Measurements from ENCODE around the gene CTNNA3. TPM values are rescaled to one million over a fixed set of nuclear protein-coding genes. Genes with fewer than 3 reads are reported as not detected.

CTNNA3 gene
- total RNA-seq, 6 donors from 2014 or later, result 0.20 to 2.0 TPM; not detected in 4

DNA sequence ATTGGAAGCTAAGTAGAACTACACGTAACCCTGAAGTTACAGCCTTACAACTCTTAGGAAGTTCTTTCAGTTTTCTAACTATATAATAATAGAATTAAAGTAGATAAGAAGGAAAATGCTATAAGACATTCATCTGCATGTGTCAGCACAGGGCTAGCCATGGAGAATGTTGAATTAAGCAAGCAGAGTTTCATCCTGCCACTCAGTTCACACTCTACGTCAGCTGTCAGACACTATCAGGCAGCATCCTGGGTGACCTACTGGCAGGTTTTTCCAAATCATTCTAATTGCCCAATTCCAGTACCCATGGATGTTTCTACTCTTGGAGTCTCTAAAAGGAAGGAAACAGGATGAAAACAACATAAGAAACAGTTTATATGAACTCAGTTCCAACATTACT is 815.2 kb downstream of the CTNNA3 start:
- H3K4me3 ChIP-seq, result no peak overlapping the region
- 82 to 85% methylated on average over 2 of the region's 2 CpGs for WGBS, 2 donors
- H3K9me3 ChIP-seq, result no peaks in the 10 kb centered on the region
- H3K4me1 ChIP-seq, result no peaks in the 10 kb centered on the region
- no peaks in the 10 kb centered on the region for H3K27me3 ChIP-seq
- no peak for ATAC-seq (ENCODE audit: low FRiP score in 2 of 2)
- no peak for DNase-seq
- no peaks in the 10 kb centered on the region for H3K36me3 ChIP-seq
- TF ChIP-seq EP300 (IDR thresholded peaks at IDR 0.05) (no peak), POLR2AphosphoS5 (IDR thresholded peaks at IDR 0.05) (no peak), CTCF (IDR thresholded peaks at IDR 0.05) (no peak), POLR2A (IDR thresholded peaks at IDR 0.05) (no peak)
- H3K27ac ChIP-seq, result no peak overlapping the region

GRCh38 chr10:66880292-66880691 is 815.7 kb downstream of the CTNNA3 start:
- Histone ChIP-seq H3K27ac (no peak overlapping the region), H3K36me3 (no peaks in the 10 kb centered on the region), H3K27me3 (no peaks in the 10 kb centered on the region), H3K4me1 (no peaks in the 10 kb centered on the region), H3K4me3 (no peak overlapping the region), H3K9me3 (no peaks in the 10 kb centered on the region)
- TF ChIP-seq POLR2A (IDR thresholded peaks at IDR 0.05) (no peak), EP300 (IDR thresholded peaks at IDR 0.05) (no peak), CTCF (IDR thresholded peaks at IDR 0.05) (no peak), POLR2AphosphoS5 (IDR thresholded peaks at IDR 0.05) (no peak)
- no peak for ATAC-seq (ENCODE audit: low FRiP score in 2 of 2)
- WGBS, 2 donors, result 63 to 69% methylated on average over 1 of the region's 1 CpG
- DNase-seq, result no peak

- no peaks in the 10 kb centered on the region for H3K4me1 ChIP-seq
- H3K4me3 ChIP-seq, result no peak overlapping the region
- no peaks in the 10 kb centered on the region for H3K27me3 ChIP-seq
- DNase-seq (no peak), ATAC-seq (ENCODE audit: low FRiP score in 2 of 2) (no peak)
- no peak overlapping the region for H3K27ac ChIP-seq
- H3K36me3 ChIP-seq, result no peaks in the 10 kb centered on the region
- H3K9me3 ChIP-seq, result no peaks in the 10 kb centered on the region
- TF ChIP-seq POLR2AphosphoS5 (IDR thresholded peaks at IDR 0.05), result no peak
- no peak for TF ChIP-seq POLR2A (IDR thresholded peaks at IDR 0.05)
- TF ChIP-seq EP300 (IDR thresholded peaks at IDR 0.05), result no peak
- TF ChIP-seq CTCF (IDR thresholded peaks at IDR 0.05), result no peak
- WGBS, 2 donors, result 65 to 68% methylated on average over 2 of the region's 2 CpGs
These were observed 818.6 kb downstream of the CTNNA3 start for GRCh38 chr10:66877361-66877760.

GRCh38 chr10:66869635-66870034 is 826.4 kb downstream of the CTNNA3 start:
- Histone ChIP-seq H3K4me3 (no peak overlapping the region), H3K9me3 (no peaks in the 10 kb centered on the region), H3K27me3 (no peaks in the 10 kb centered on the region), H3K4me1 (no peaks in the 10 kb centered on the region), H3K36me3 (no peaks in the 10 kb centered on the region), H3K27ac (no peak overlapping the region)
- DNase-seq, result no peak
- ATAC-seq (ENCODE audit: low FRiP score in 2 of 2), result no peak
- TF ChIP-seq EP300 (IDR thresholded peaks at IDR 0.05) (no peak), POLR2A (IDR thresholded peaks at IDR 0.05) (no peak), POLR2AphosphoS5 (IDR thresholded peaks at IDR 0.05) (no peak), CTCF (IDR thresholded peaks at IDR 0.05) (no peak)

GRCh38 chr10:66862687-66863258 is 833.2 kb downstream of the CTNNA3 start:
- DNase-seq (no peak), ATAC-seq (ENCODE audit: low FRiP score in 2 of 2) (no peak)
- no peaks in the 10 kb centered on the region for H3K9me3 ChIP-seq
- no peak for TF ChIP-seq POLR2AphosphoS5 (IDR thresholded peaks at IDR 0.05)
- TF ChIP-seq CTCF (IDR thresholded peaks at IDR 0.05), result no peak
- no peak for TF ChIP-seq EP300 (IDR thresholded peaks at IDR 0.05)
- TF ChIP-seq POLR2A (IDR thresholded peaks at IDR 0.05), result no peak
- no peak overlapping the region for H3K4me3 ChIP-seq
- no peaks in the 10 kb centered on the region for H3K36me3 ChIP-seq
- WGBS, 2 donors, result 74 to 86% methylated on average over 4 of the region's 4 CpGs
- H3K4me1 ChIP-seq, result no peaks in the 10 kb centered on the region
- no peak overlapping the region for H3K27ac ChIP-seq
- no peaks in the 10 kb centered on the region for H3K27me3 ChIP-seq

All from upper lobe of left lung (tissue), 6 donors.